C4-2B (cell line): ENCODE data around the gene MPZL2.

ENCODE experiments used
- CTCF ChIP-seq: fragments of 450-650 bp; conservative IDR thresholded peaks from 2 replicates; pipeline ENCODE4 v1.5.1; 2017; ENCODE audit warnings: mild to moderate bottlenecking
- ZFX ChIP-seq: fragments of 450-650 bp; IDR thresholded peaks from 2 replicates; pipeline ENCODE4 v1.6.1; 2017

- TF ChIP-seq CTCF (no peak), ZFX (no peak)
Measured at GRCh38 chr11:118215765-118216164, 48.3 kb downstream of the MPZL2 start.
